Central memory CD8-positive, alpha-beta T cell (primary cell): ENCODE measurements around the gene CHTOP.
"Not testable (repeated sequence)": the region's sequence is repeated elsewhere in the genome, so short reads cannot be mapped to it uniquely, and the experiment has no call there.

ENCODE experiments used
- ATAC-seq: fragments of 150-1000 bp; cut with Tn5 transposase; replicated peaks from 2 replicates; pipeline ENCODE4 v1.10.0; 2022; ENCODE audit warnings: mild to moderate bottlenecking, moderate FRiP score, moderate number of reproducible peaks; ENCODE audit not compliant: poor library complexity, severe bottlenecking; ENCODE audit errors: extremely low read depth
- DNase-seq, 2 donors: peaks; one replicate each; pipeline ENCODE4 v3.0.0; 2021; ENCODE audit warnings: low spot score in 2 of 2
- H3K27ac Mint-ChIP-seq: one replicate; pipeline ENCODE4 v1.8.0; 2022; ENCODE audit warnings: low read depth, mild to moderate bottlenecking, moderate library complexity, mixed read lengths
- H3K27me3 Mint-ChIP-seq: one replicate; pipeline ENCODE4 v1.8.0; 2022; ENCODE audit warnings: mixed read lengths
- H3K36me3 Mint-ChIP-seq: one replicate; pipeline ENCODE4 v1.8.0; 2022; ENCODE audit warnings: mild to moderate bottlenecking, moderate library complexity, mixed read lengths; ENCODE audit not compliant: insufficient read depth
- H3K4me1 Mint-ChIP-seq: one replicate; pipeline ENCODE4 v1.8.0; 2022; ENCODE audit warnings: mixed read lengths
- H3K4me3 Mint-ChIP-seq: one replicate; pipeline ENCODE4 v1.8.0; 2022; ENCODE audit warnings: mild to moderate bottlenecking, moderate library complexity, mixed read lengths
- H3K9me3 Mint-ChIP-seq: one replicate; pipeline ENCODE4 v1.8.0; 2022; ENCODE audit warnings: mixed read lengths

The CHTOP gene

GRCh38 chr1:153629343-153629665 lies 4.6 kb upstream of the CHTOP start:
- no peak for ATAC-seq

GRCh38 chr1:153629971-153630370 lies 3.9 kb upstream of the CHTOP start:
- H3K4me1 Mint-ChIP-seq = peaks cover 18% of the 10 kb centered on the region
- H3K4me3 Mint-ChIP-seq = no peak overlapping the region
- DNase-seq = no peak
- H3K9me3 Mint-ChIP-seq = no peaks in the 10 kb centered on the region
- no peak overlapping the region for H3K27ac Mint-ChIP-seq
- H3K36me3 Mint-ChIP-seq = peaks cover 15% of the 10 kb centered on the region
- no peaks in the 10 kb centered on the region for H3K27me3 Mint-ChIP-seq
- no peak for ATAC-seq

More at GRCh38 chr1:153629343-153629665, 4.6 kb upstream of the CHTOP start:
- Mint-ChIP-seq H3K27ac (no peak overlapping the region), H3K27me3 (no peaks in the 10 kb centered on the region), H3K36me3 (peaks cover 11% of the 10 kb centered on the region), H3K4me1 (peaks cover 15% of the 10 kb centered on the region), H3K4me3 (no peak overlapping the region), H3K9me3 (no peaks in the 10 kb centered on the region)
- no peak for DNase-seq

GRCh38 chr1:153630384-153630783 lies 3.5 kb upstream of the CHTOP start:
- no peaks in the 10 kb centered on the region for H3K9me3 Mint-ChIP-seq
- no peak overlapping the region for H3K27ac Mint-ChIP-seq
- ATAC-seq = no peak
- H3K4me3 Mint-ChIP-seq = no peak overlapping the region
- no peak for DNase-seq
- H3K4me1 Mint-ChIP-seq = peaks cover 18% of the 10 kb centered on the region
- H3K36me3 Mint-ChIP-seq = peaks cover 15% of the 10 kb centered on the region
- H3K27me3 Mint-ChIP-seq = no peaks in the 10 kb centered on the region

- no peaks in the 10 kb centered on the region for H3K27me3 Mint-ChIP-seq
- no peak for ATAC-seq
- no peak for DNase-seq
- H3K27ac Mint-ChIP-seq = no peak overlapping the region
- H3K9me3 Mint-ChIP-seq = no peaks in the 10 kb centered on the region
- H3K4me3 Mint-ChIP-seq = no peak overlapping the region
- H3K4me1 Mint-ChIP-seq = peaks cover 18% of the 10 kb centered on the region
- H3K36me3 Mint-ChIP-seq = peaks cover 22% of the 10 kb centered on the region
These were observed 2.5 kb upstream of the CHTOP start for GRCh38 chr1:153631047-153632022.

GRCh38 chr1:153633161-153633753 lies 609 bp upstream of the CHTOP start:
- Mint-ChIP-seq H3K9me3 (no peaks in the 10 kb centered on the region), H3K4me1 (peaks cover 32% of the 10 kb centered on the region), H3K36me3 (peaks cover 37% of the 10 kb centered on the region), H3K4me3 (peak overlapping the region; percentile 95), H3K27me3 (no peaks in the 10 kb centered on the region), H3K27ac (peak overlapping the region; percentile 98)
- ATAC-seq (no peak), DNase-seq (no peak)

- Mint-ChIP-seq H3K4me3 (peak overlapping the region; percentile 95), H3K9me3 (no peaks in the 10 kb centered on the region), H3K4me1 (peaks cover 37% of the 10 kb centered on the region), H3K36me3 (peaks cover 59% of the 10 kb centered on the region), H3K27me3 (no peaks in the 10 kb centered on the region), H3K27ac (peak overlapping the region; percentile 98)
- ATAC-seq = no peak
- DNase-seq = no peak
These were observed 2.0 kb downstream of the CHTOP start for GRCh38 chr1:153635872-153636271.

- Mint-ChIP-seq H3K27me3 (no peaks in the 10 kb centered on the region), H3K9me3 (no peaks in the 10 kb centered on the region), H3K4me3 (peak overlapping the region; percentile 95), H3K4me1 (peaks cover 41% of the 10 kb centered on the region), H3K27ac (peak overlapping the region; percentile 98), H3K36me3 (peaks cover 63% of the 10 kb centered on the region)
- ATAC-seq (no peak), DNase-seq (no peak)
These were observed 2.4 kb downstream of the CHTOP start for GRCh38 chr1:153636312-153636711.

- Mint-ChIP-seq H3K4me1 (peaks cover 47% of the 10 kb centered on the region), H3K36me3 (peaks cover 74% of the 10 kb centered on the region), H3K4me3 (peak overlapping the region; percentile 18), H3K27me3 (no peaks in the 10 kb centered on the region), H3K27ac (no peak overlapping the region), H3K9me3 (no peaks in the 10 kb centered on the region)
- ATAC-seq (no peak), DNase-seq (no peak)
These were observed 4.4 kb downstream of the CHTOP start for GRCh38 chr1:153638261-153638660.

GRCh38 chr1:153639280-153639679 lies 5.4 kb downstream of the CHTOP start:
- no peak for DNase-seq
- H3K27me3 Mint-ChIP-seq = no peaks in the 10 kb centered on the region
- no peak overlapping the region for H3K27ac Mint-ChIP-seq
- no peak for ATAC-seq
- no peaks in the 10 kb centered on the region for H3K9me3 Mint-ChIP-seq
- no peak overlapping the region for H3K4me3 Mint-ChIP-seq
- peaks cover 74% of the 10 kb centered on the region for H3K36me3 Mint-ChIP-seq
- peaks cover 47% of the 10 kb centered on the region for H3K4me1 Mint-ChIP-seq

GRCh38 chr1:153640213-153640612 lies 6.3 kb downstream of the CHTOP start:
- Mint-ChIP-seq H3K4me1 (peaks cover 51% of the 10 kb centered on the region), H3K36me3 (peaks cover 80% of the 10 kb centered on the region)
- not testable (repeated sequence) for H3K4me3 Mint-ChIP-seq, ATAC-seq, H3K27ac Mint-ChIP-seq, H3K9me3 Mint-ChIP-seq, H3K27me3 Mint-ChIP-seq, DNase-seq

- Mint-ChIP-seq H3K27me3 (no peaks in the 10 kb centered on the region), H3K4me3 (no peak overlapping the region), H3K9me3 (no peaks in the 10 kb centered on the region), H3K4me1 (peaks cover 57% of the 10 kb centered on the region), H3K36me3 (peaks cover 82% of the 10 kb centered on the region), H3K27ac (no peak overlapping the region)
- DNase-seq = no peak
- ATAC-seq = no peak
These were observed 7.0 kb downstream of the CHTOP start for GRCh38 chr1:153640861-153641260.

GRCh38 chr1:153642161-153642560 lies 8.3 kb downstream of the CHTOP start:
- H3K27ac Mint-ChIP-seq = no peak overlapping the region
- H3K4me1 Mint-ChIP-seq = peaks cover 62% of the 10 kb centered on the region
- H3K36me3 Mint-ChIP-seq = peaks cover 85% of the 10 kb centered on the region
- no peaks in the 10 kb centered on the region for H3K27me3 Mint-ChIP-seq
- ATAC-seq (no peak), DNase-seq (no peak)
- H3K9me3 Mint-ChIP-seq = no peaks in the 10 kb centered on the region
- H3K4me3 Mint-ChIP-seq = no peak overlapping the region

GRCh38 chr1:153643100-153643499 lies 9.2 kb downstream of the CHTOP start:
- H3K27ac Mint-ChIP-seq = peak overlapping the region; percentile 6
- ATAC-seq = no peak

More at GRCh38 chr1:153643100-153643499, 9.2 kb downstream of the CHTOP start:
- DNase-seq = no peak
- Mint-ChIP-seq H3K36me3 (peaks cover 81% of the 10 kb centered on the region), H3K4me1 (peaks cover 64% of the 10 kb centered on the region), H3K9me3 (no peaks in the 10 kb centered on the region), H3K27me3 (no peaks in the 10 kb centered on the region), H3K4me3 (no peak overlapping the region)
